HEK293 (cell line): ENCODE data around the gene GEMIN7.
A peak's percentile ranks its signal among the peaks of the same experiment; 100 is the strongest.

Experiments used
- ELK4 ChIP-seq: IDR thresholded peaks from 2 replicates; pipeline ENCODE4 v1.6.1; 2011; ENCODE audit warnings: mild to moderate bottlenecking, low read depth, low read length, borderline replicate concordance
- REPIN1 ChIP-seq: fragments of 450-650 bp; formaldehyde crosslinking; IDR thresholded peaks from 2 replicates; pipeline ENCODE4 v1.5.1; 2017; ENCODE audit warnings: missing biosample characterization, missing genetic modification characterization, low read depth
- ZBTB26 ChIP-seq: fragments of 450-650 bp; formaldehyde crosslinking; optimal IDR thresholded peaks from 2 replicates; pipeline ENCODE3; 2016; ENCODE audit warnings: missing biosample characterization, mild to moderate bottlenecking, missing genetic modification characterization
- ZBTB49 ChIP-seq: fragments of 450-650 bp; formaldehyde crosslinking; IDR thresholded peaks from 2 replicates; pipeline ENCODE4 v1.5.1; 2016; ENCODE audit warnings: missing biosample characterization, missing genetic modification characterization, low read depth
- ZFP3 ChIP-seq: fragments of 450-650 bp; formaldehyde crosslinking; IDR thresholded peaks from 2 replicates; pipeline ENCODE4 v1.5.1; 2016; ENCODE audit warnings: low read depth, missing biosample characterization, missing genetic modification characterization
- ZFP69B ChIP-seq: fragments of 450-650 bp; formaldehyde crosslinking; IDR thresholded peaks from 2 replicates; pipeline ENCODE4 v1.5.1; 2016; ENCODE audit warnings: missing biosample characterization, missing genetic modification characterization
- ZNF140 ChIP-seq: fragments of 450-650 bp; formaldehyde crosslinking; IDR thresholded peaks from 2 replicates; pipeline ENCODE4 v1.5.1; 2016; ENCODE audit warnings: missing biosample characterization, missing genetic modification characterization
- ZNF221 ChIP-seq: fragments of 450-650 bp; formaldehyde crosslinking; IDR thresholded peaks from 2 replicates; pipeline ENCODE4 v1.5.1; 2017; ENCODE audit warnings: missing biosample characterization, missing genetic modification characterization, borderline replicate concordance
- ZNF302 ChIP-seq: fragments of 450-650 bp; formaldehyde crosslinking; IDR thresholded peaks from 2 replicates; pipeline ENCODE4 v1.5.1; 2016; ENCODE audit warnings: missing biosample characterization, missing genetic modification characterization, low read depth
- ZNF324 ChIP-seq: fragments of 450-650 bp; formaldehyde crosslinking; IDR thresholded peaks from 2 replicates; pipeline ENCODE4 v1.5.1; 2016; ENCODE audit warnings: missing biosample characterization, missing genetic modification characterization
- ZNF335 ChIP-seq: fragments of 450-650 bp; formaldehyde crosslinking; conservative IDR thresholded peaks from 2 replicates; pipeline ENCODE4 v1.5.1; 2016; ENCODE audit warnings: missing biosample characterization, missing genetic modification characterization
- ZNF354C ChIP-seq: fragments of 450-650 bp; formaldehyde crosslinking; IDR thresholded peaks from 2 replicates; pipeline ENCODE4 v1.5.1; 2016; ENCODE audit warnings: missing biosample characterization, missing genetic modification characterization, low read depth, borderline replicate concordance
- ZNF37A ChIP-seq: fragments of 450-650 bp; IDR thresholded peaks from 2 replicates; pipeline ENCODE4 v1.5.1; 2018; ENCODE audit warnings: missing biosample characterization, missing genetic modification characterization
- ZNF48 ChIP-seq: fragments of 450-650 bp; formaldehyde crosslinking; IDR thresholded peaks from 2 replicates; pipeline ENCODE4 v1.5.1; 2016; ENCODE audit warnings: missing biosample characterization, missing genetic modification characterization
- ZNF514 ChIP-seq: fragments of 450-650 bp; formaldehyde crosslinking; IDR thresholded peaks from 2 replicates; pipeline ENCODE4 v1.5.1; 2016; ENCODE audit warnings: missing biosample characterization, missing genetic modification characterization
- ZNF521 ChIP-seq: fragments of 450-650 bp; formaldehyde crosslinking; IDR thresholded peaks from 2 replicates; pipeline ENCODE4 v1.5.1; 2017; ENCODE audit warnings: missing biosample characterization, mild to moderate bottlenecking, missing genetic modification characterization
- ZNF529 ChIP-seq: fragments of 450-650 bp; formaldehyde crosslinking; IDR thresholded peaks from 2 replicates; pipeline ENCODE4 v1.5.1; 2017; ENCODE audit warnings: missing genetic modification characterization, missing biosample characterization; ENCODE audit not compliant: insufficient replicate concordance
- ZNF530 ChIP-seq: fragments of 450-650 bp; formaldehyde crosslinking; IDR thresholded peaks from 2 replicates; pipeline ENCODE4 v1.5.1; 2016; ENCODE audit warnings: low read depth, missing biosample characterization, missing genetic modification characterization
- ZNF549 ChIP-seq: fragments of 450-650 bp; IDR thresholded peaks from 2 replicates; pipeline ENCODE4 v1.5.1; 2018; ENCODE audit warnings: missing biosample characterization, missing genetic modification characterization, mild to moderate bottlenecking, inconsistent platforms, moderate library complexity
- ZNF560 ChIP-seq: fragments of 450-650 bp; formaldehyde crosslinking; IDR thresholded peaks from 2 replicates; pipeline ENCODE4 v1.5.1; 2017; ENCODE audit warnings: missing biosample characterization, missing genetic modification characterization, borderline replicate concordance
- ZNF585B ChIP-seq: fragments of 450-650 bp; formaldehyde crosslinking; IDR thresholded peaks from 2 replicates; pipeline ENCODE4 v1.5.1; 2016; ENCODE audit warnings: missing biosample characterization, missing genetic modification characterization
- ZNF654 ChIP-seq: fragments of 450-650 bp; formaldehyde crosslinking; IDR thresholded peaks from 2 replicates; pipeline ENCODE4 v1.5.1; 2016; ENCODE audit warnings: low read depth, missing biosample characterization, missing genetic modification characterization
- ZNF843 ChIP-seq: fragments of 450-650 bp; formaldehyde crosslinking; IDR thresholded peaks from 2 replicates; pipeline ENCODE4 v1.5.1; 2016; ENCODE audit warnings: missing biosample characterization, missing genetic modification characterization
- ZSCAN16 ChIP-seq: fragments of 450-650 bp; formaldehyde crosslinking; IDR thresholded peaks from 2 replicates; pipeline ENCODE4 v1.5.1; 2016; ENCODE audit warnings: missing biosample characterization, missing genetic modification characterization
- TF ChIP-seq, protein P1 (sequence below): fragments of 450-650 bp; formaldehyde crosslinking; IDR thresholded peaks from 2 replicates; pipeline ENCODE4 v1.5.1; 2016; ENCODE audit warnings: missing biosample characterization, missing genetic modification characterization
- TF ChIP-seq, protein P2 (sequence below): fragments of 450-650 bp; formaldehyde crosslinking; IDR thresholded peaks from 2 replicates; pipeline ENCODE4 v1.5.1; 2017; ENCODE audit warnings: missing biosample characterization, missing genetic modification characterization
- TF ChIP-seq, protein P3 (sequence below): fragments of 450-650 bp; formaldehyde crosslinking; IDR thresholded peaks from 2 replicates; pipeline ENCODE4 v1.5.1; 2016; ENCODE audit warnings: missing biosample characterization, missing genetic modification characterization, low read depth
- TF ChIP-seq, protein P4 (sequence below): fragments of 450-650 bp; formaldehyde crosslinking; IDR thresholded peaks from 2 replicates; pipeline ENCODE4 v1.5.1; 2016; ENCODE audit warnings: missing biosample characterization, missing genetic modification characterization

The GEMIN7 gene

GRCh38 chr19:45098521-45099466, 19.7 kb downstream of the GEMIN7 start (continued):
- TF ChIP-seq ELK4 (no peak), ZNF560 (no peak), ZNF221 (no peak), ZNF324 (tag by site-specific recombination) (no peak), ZNF354C (tag by site-specific recombination) (no peak), ZNF140 (no peak), ZNF530 (tag by site-specific recombination) (no peak), ZBTB49 (no peak), ZFP3 (tag by site-specific recombination) (no peak), ZNF654 (tag by site-specific recombination) (no peak), ZNF529 (tag by site-specific recombination) (no peak), ZNF585B (tag by site-specific recombination) (no peak), ZNF48 (no peak), ZNF335 (tag by site-specific recombination) (no peak), REPIN1 (no peak), ZNF843 (tag by site-specific recombination) (no peak), ZNF521 (tag by site-specific recombination) (no peak), ZFP69B (tag by site-specific recombination) (peak; percentile 41; the same call in 1 of the 2 replicates), ZNF302 (no peak), ZBTB26 (tag by site-specific recombination) (no peak), ZNF549 (tag by site-specific recombination) (no peak), ZNF514 (no peak), ZNF37A (tag by site-specific recombination) (no peak), ZSCAN16 (tag by site-specific recombination) (no peak)
- TF ChIP-seq, protein P1, sequence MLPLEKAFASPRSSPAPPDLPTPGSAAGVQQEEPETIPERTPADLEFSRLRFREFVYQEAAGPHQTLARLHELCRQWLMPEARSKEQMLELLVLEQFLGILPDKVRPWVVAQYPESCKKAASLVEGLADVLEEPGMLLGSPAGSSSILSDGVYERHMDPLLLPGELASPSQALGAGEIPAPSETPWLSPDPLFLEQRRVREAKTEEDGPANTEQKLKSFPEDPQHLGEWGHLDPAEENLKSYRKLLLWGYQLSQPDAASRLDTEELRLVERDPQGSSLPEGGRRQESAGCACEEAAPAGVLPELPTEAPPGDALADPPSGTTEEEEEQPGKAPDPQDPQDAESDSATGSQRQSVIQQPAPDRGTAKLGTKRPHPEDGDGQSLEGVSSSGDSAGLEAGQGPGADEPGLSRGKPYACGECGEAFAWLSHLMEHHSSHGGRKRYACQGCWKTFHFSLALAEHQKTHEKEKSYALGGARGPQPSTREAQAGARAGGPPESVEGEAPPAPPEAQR (tag by site-specific recombination), result no peak
- TF ChIP-seq, protein P2, sequence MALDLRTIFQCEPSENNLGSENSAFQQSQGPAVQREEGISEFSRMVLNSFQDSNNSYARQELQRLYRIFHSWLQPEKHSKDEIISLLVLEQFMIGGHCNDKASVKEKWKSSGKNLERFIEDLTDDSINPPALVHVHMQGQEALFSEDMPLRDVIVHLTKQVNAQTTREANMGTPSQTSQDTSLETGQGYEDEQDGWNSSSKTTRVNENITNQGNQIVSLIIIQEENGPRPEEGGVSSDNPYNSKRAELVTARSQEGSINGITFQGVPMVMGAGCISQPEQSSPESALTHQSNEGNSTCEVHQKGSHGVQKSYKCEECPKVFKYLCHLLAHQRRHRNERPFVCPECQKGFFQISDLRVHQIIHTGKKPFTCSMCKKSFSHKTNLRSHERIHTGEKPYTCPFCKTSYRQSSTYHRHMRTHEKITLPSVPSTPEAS, result peak; percentile 1; the same call in 1 of the 2 replicates
- TF ChIP-seq, protein P3, sequence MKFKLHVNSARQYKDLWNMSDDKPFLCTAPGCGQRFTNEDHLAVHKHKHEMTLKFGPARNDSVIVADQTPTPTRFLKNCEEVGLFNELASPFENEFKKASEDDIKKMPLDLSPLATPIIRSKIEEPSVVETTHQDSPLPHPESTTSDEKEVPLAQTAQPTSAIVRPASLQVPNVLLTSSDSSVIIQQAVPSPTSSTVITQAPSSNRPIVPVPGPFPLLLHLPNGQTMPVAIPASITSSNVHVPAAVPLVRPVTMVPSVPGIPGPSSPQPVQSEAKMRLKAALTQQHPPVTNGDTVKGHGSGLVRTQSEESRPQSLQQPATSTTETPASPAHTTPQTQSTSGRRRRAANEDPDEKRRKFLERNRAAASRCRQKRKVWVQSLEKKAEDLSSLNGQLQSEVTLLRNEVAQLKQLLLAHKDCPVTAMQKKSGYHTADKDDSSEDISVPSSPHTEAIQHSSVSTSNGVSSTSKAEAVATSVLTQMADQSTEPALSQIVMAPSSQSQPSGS, result no peak
- TF ChIP-seq, protein P4, sequence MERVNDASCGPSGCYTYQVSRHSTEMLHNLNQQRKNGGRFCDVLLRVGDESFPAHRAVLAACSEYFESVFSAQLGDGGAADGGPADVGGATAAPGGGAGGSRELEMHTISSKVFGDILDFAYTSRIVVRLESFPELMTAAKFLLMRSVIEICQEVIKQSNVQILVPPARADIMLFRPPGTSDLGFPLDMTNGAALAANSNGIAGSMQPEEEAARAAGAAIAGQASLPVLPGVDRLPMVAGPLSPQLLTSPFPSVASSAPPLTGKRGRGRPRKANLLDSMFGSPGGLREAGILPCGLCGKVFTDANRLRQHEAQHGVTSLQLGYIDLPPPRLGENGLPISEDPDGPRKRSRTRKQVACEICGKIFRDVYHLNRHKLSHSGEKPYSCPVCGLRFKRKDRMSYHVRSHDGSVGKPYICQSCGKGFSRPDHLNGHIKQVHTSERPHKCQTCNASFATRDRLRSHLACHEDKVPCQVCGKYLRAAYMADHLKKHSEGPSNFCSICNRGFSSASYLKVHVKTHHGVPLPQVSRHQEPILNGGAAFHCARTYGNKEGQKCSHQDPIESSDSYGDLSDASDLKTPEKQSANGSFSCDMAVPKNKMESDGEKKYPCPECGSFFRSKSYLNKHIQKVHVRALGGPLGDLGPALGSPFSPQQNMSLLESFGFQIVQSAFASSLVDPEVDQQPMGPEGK (tag by site-specific recombination), result no peak
